K562 (cell line): Measurements from ENCODE around the gene ELP5. TPM values are rescaled to one million over a fixed set of nuclear protein-coding genes. Genes with fewer than 3 reads are reported as not detected.
A peak's percentile ranks its signal among the peaks of the same experiment; 100 is the strongest.

ENCODE experiments used
- CAMTA2 ChIP-seq: fragments of 250-450 bp; sonication (Bioruptor Pico); conservative IDR thresholded peaks from 2 replicates; pipeline ENCODE4 v1.5.1; 2022
- CHD1 ChIP-seq: fragments of 200-600 bp; sonication (generic); IDR thresholded peaks from one replicate; pipeline ENCODE4 v1.6.1; 2012; ENCODE audit warnings: mild to moderate bottlenecking, moderate library complexity, low read length, inconsistent platforms
- CXXC5 ChIP-seq: fragments of 250-450 bp; sonication (Bioruptor Pico); IDR thresholded peaks from 2 replicates; pipeline ENCODE4 v1.8.0; 2022; ENCODE audit warnings: inconsistent platforms, mild to moderate bottlenecking, moderate library complexity
- EP300 ChIP-seq: IDR thresholded peaks from 2 replicates; pipeline ENCODE4 v1.6.1; 2012; ENCODE audit warnings: low read length, improper control_type of control experiment
- FOXJ3 ChIP-seq: sonication (generic); formaldehyde crosslinking; IDR thresholded peaks from 2 replicates; pipeline ENCODE4 v1.4.0; 2020; ENCODE audit warnings: mild to moderate bottlenecking, missing genetic modification reagents
- GTF2A2 ChIP-seq: IDR thresholded peaks from 2 replicates; pipeline ENCODE4 v1.6.1; 2016; ENCODE audit warnings: mild to moderate bottlenecking, missing genetic modification characterization, missing compliant biosample characterization
- HNRNPL ChIP-seq: fragments of 200-400 bp; formaldehyde crosslinking; IDR thresholded peaks from 2 replicates; pipeline ENCODE4 v1.6.1; 2017; ENCODE audit warnings: low read depth, mild to moderate bottlenecking, low read length
- KLF1 ChIP-seq: fragments of 450-650 bp; IDR thresholded peaks from 2 replicates; pipeline ENCODE4 v1.6.1; 2016; ENCODE audit warnings: missing genetic modification characterization, missing compliant biosample characterization
- POU5F1 ChIP-seq: fragments of 150-350 bp; IDR thresholded peaks from 2 replicates; pipeline ENCODE4 v1.6.1; 2014; ENCODE audit warnings: borderline replicate concordance, low read length, low read depth, mild to moderate bottlenecking; ENCODE audit not compliant: partially characterized antibody
- RAD21 ChIP-seq, 2 experiments: fragments of 250-450 bp in 1 of 2; fragments of 450-650 bp in 1 of 2; sonication (Bioruptor Pico) in 1 of 2; formaldehyde crosslinking in 1 of 2; IDR thresholded peaks in 1 of 2; conservative IDR thresholded peaks in 1 of 2; 2 replicates each; pipeline versions ENCODE4 v1.4.0 to v1.8.0; 2020 to 2022; ENCODE audit warnings: mild to moderate bottlenecking in 2 of 2, moderate library complexity in 1 of 2
- ZKSCAN8 ChIP-seq: fragments of 200-800 bp; sonication (Bioruptor generic); IDR thresholded peaks from 2 replicates; pipeline ENCODE4 v1.6.1; 2016; ENCODE audit warnings: missing genetic modification characterization, missing compliant biosample characterization
- ZNF695 ChIP-seq: fragments of 450-650 bp; formaldehyde crosslinking; IDR thresholded peaks from 2 replicates; pipeline ENCODE4 v1.4.0; 2020; ENCODE audit warnings: mild to moderate bottlenecking, moderate library complexity
- polyA plus RNA-seq, 8 experiments: library from polyadenylated mRNA; depleted of rRNA in 4 of 8; stranded (reverse) in 5 of 8; unstranded in 3 of 8; fragments of >200 nt; fragmentation: Nextera tagmentation in 2 of 8; fragmentation: Illumina TruSeq in 1 of 8; extraction: Ambion mirVana in 2 of 8; extraction: Trizol in 1 of 8; gene quantifications; 2 replicates each; pipeline versions ENCODE4 v1.2.1 to v1.2.3, GENCODE V29; 2011 to 2014; ENCODE audit warnings: inconsistent platforms in 1 of 8, missing spikeins in 1 of 8
- total RNA-seq, 7 experiments: library from RNA; depleted of rRNA in 6 of 7; stranded (reverse); fragments of >200 nt in 6 of 7; fragmentation: Illumina TruSeq in 2 of 7; extraction: Trizol in 2 of 7; gene quantifications; 2 replicates each; pipeline versions ENCODE4 v1.2.1 to v1.2.3, GENCODE V29; 2011 to 2021; ENCODE audit warnings: low replicate concordance in 1 of 7
- TF ChIP-seq, protein P1 (sequence below): fragments of 450-650 bp; IDR thresholded peaks from 2 replicates; pipeline ENCODE4 v1.6.1; 2017; ENCODE audit warnings: antibody characterized with exemption, mild to moderate bottlenecking
- TF ChIP-seq, protein P2 (sequence below): fragments of 250-450 bp; sonication (Bioruptor Pico); IDR thresholded peaks from 2 replicates; pipeline ENCODE4 v1.5.1; 2021; ENCODE audit warnings: mild to moderate bottlenecking
- TF ChIP-seq, protein P3 (sequence below), 2 experiments: fragments of 450-650 bp; conservative IDR thresholded peaks; 2 replicates each; pipeline ENCODE4 v1.6.1; 2017; ENCODE audit warnings: mild to moderate bottlenecking in 2 of 2, moderate library complexity in 2 of 2
- TF ChIP-seq, protein P4 (sequence below): sonication (generic); formaldehyde crosslinking; IDR thresholded peaks from 2 replicates; pipeline ENCODE4 v1.8.1; 2023; ENCODE audit warnings: mild to moderate bottlenecking, missing genetic modification reagents
- TF ChIP-seq, protein P5 (sequence below): sonication (generic); formaldehyde crosslinking; IDR thresholded peaks from 2 replicates; pipeline ENCODE4 v1.9.0; 2022; ENCODE audit warnings: mild to moderate bottlenecking, missing genetic modification reagents

Gene ELP5
- total and polyA plus RNA-seq, 9 of the 15 experiments (the other 6 are each of a cell fraction or from before 2014, with no cell fraction given) = 25.7 to 77.9 (median 52.9) TPM

DNA sequence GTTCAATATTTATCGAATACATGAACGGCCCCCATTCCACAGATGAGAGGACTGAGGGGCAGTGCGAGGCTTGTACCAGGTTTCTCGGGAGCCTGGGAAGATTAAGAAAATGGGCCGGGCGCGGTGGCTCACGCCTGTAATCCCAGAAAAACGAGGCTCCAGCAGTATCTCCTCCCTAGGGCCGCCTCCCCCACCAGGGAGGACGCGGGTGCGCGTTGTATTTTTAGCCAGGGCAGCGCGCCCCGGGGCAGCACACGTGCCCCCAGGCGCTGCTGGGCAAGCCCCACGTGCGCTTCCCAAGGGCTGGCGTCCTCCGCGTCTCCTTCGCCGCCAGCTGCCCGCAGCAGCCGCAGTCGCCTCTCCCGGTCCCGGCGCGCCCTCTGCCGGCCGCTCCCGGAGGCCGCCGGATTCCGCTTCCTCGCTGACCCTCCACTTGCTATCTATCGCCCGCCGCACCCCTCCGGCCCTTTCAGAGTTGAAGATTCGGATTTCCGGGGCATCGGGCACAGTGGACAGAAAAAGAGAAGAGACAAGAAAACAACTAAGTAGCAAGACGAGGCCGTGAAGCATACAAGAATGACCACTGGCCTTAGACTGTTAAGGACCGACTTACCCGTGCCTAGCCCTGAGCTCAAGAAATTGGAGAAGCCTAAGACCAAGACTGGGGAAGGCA, 44.3 kb downstream of the ELP5 start (continued):
- TF ChIP-seq, protein P1, sequence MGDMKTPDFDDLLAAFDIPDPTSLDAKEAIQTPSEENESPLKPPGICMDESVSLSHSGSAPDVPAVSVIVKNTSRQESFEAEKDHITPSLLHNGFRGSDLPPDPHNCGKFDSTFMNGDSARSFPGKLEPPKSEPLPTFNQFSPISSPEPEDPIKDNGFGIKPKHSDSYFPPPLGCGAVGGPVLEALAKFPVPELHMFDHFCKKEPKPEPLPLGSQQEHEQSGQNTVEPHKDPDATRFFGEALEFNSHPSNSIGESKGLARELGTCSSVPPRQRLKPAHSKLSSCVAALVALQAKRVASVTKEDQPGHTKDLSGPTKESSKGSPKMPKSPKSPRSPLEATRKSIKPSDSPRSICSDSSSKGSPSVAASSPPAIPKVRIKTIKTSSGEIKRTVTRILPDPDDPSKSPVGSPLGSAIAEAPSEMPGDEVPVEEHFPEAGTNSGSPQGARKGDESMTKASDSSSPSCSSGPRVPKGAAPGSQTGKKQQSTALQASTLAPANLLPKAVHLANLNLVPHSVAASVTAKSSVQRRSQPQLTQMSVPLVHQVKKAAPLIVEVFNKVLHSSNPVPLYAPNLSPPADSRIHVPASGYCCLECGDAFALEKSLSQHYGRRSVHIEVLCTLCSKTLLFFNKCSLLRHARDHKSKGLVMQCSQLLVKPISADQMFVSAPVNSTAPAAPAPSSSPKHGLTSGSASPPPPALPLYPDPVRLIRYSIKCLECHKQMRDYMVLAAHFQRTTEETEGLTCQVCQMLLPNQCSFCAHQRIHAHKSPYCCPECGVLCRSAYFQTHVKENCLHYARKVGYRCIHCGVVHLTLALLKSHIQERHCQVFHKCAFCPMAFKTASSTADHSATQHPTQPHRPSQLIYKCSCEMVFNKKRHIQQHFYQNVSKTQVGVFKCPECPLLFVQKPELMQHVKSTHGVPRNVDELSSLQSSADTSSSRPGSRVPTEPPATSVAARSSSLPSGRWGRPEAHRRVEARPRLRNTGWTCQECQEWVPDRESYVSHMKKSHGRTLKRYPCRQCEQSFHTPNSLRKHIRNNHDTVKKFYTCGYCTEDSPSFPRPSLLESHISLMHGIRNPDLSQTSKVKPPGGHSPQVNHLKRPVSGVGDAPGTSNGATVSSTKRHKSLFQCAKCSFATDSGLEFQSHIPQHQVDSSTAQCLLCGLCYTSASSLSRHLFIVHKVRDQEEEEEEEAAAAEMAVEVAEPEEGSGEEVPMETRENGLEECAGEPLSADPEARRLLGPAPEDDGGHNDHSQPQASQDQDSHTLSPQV = peak; percentile 82
- TF ChIP-seq, protein P2, sequence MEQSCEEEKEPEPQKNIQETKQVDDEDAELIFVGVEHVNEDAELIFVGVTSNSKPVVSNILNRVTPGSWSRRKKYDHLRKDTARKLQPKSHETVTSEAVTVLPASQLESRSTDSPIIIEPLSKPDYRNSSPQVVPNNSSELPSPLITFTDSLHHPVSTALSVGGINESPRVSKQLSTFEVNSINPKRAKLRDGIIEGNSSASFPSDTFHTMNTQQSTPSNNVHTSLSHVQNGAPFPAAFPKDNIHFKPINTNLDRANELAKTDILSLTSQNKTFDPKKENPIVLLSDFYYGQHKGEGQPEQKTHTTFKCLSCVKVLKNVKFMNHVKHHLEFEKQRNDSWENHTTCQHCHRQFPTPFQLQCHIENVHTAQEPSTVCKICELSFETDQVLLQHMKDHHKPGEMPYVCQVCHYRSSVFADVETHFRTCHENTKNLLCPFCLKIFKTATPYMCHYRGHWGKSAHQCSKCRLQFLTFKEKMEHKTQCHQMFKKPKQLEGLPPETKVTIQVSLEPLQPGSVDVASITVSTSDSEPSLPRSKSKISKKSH (CRISPR knock-in tag) = no peak
- TF ChIP-seq, protein P3, sequence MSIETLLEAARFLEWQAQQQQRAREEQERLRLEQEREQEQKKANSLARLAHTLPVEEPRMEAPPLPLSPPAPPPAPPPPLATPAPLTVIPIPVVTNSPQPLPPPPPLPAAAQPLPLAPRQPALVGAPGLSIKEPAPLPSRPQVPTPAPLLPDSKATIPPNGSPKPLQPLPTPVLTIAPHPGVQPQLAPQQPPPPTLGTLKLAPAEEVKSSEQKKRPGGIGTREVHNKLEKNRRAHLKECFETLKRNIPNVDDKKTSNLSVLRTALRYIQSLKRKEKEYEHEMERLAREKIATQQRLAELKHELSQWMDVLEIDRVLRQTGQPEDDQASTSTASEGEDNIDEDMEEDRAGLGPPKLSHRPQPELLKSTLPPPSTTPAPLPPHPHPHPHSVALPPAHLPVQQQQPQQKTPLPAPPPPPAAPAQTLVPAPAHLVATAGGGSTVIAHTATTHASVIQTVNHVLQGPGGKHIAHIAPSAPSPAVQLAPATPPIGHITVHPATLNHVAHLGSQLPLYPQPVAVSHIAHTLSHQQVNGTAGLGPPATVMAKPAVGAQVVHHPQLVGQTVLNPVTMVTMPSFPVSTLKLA (conservative IDR thresholded peaks at IDR 0.05) = peak; percentile 84 to 91
- TF ChIP-seq ZKSCAN8 (CRISPR knock-in tag) = no peak
- peak; percentile 93 for TF ChIP-seq HNRNPL
- no peak for TF ChIP-seq CHD1
- TF ChIP-seq, protein P4, sequence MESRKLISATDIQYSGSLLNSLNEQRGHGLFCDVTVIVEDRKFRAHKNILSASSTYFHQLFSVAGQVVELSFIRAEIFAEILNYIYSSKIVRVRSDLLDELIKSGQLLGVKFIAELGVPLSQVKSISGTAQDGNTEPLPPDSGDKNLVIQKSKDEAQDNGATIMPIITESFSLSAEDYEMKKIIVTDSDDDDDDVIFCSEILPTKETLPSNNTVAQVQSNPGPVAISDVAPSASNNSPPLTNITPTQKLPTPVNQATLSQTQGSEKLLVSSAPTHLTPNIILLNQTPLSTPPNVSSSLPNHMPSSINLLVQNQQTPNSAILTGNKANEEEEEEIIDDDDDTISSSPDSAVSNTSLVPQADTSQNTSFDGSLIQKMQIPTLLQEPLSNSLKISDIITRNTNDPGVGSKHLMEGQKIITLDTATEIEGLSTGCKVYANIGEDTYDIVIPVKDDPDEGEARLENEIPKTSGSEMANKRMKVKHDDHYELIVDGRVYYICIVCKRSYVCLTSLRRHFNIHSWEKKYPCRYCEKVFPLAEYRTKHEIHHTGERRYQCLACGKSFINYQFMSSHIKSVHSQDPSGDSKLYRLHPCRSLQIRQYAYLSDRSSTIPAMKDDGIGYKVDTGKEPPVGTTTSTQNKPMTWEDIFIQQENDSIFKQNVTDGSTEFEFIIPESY (CRISPR knock-in tag) = peak; percentile 56; the same call in 1 of the 2 replicates
- TF ChIP-seq FOXJ3 = no peak
- TF ChIP-seq RAD21 (CRISPR knock-in tag; conservative IDR thresholded peaks at IDR 0.05 in 1 of 2, IDR thresholded peaks at IDR 0.05 in 1 of 2) = peak; percentile 88 to 93
- TF ChIP-seq EP300 = no peak
- no peak for TF ChIP-seq KLF1
- TF ChIP-seq GTF2A2 = no peak
- TF ChIP-seq ZNF695 (CRISPR knock-in tag) = no peak
- no peak for TF ChIP-seq POU5F1
- TF ChIP-seq CXXC5 (CRISPR knock-in tag) = peak; percentile 82
- TF ChIP-seq CAMTA2 (CRISPR knock-in tag) = no peak
- TF ChIP-seq, protein P5, sequence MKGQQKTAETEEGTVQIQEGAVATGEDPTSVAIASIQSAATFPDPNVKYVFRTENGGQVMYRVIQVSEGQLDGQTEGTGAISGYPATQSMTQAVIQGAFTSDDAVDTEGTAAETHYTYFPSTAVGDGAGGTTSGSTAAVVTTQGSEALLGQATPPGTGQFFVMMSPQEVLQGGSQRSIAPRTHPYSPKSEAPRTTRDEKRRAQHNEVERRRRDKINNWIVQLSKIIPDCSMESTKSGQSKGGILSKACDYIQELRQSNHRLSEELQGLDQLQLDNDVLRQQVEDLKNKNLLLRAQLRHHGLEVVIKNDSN (CRISPR knock-in tag) = peak; percentile 61; the same call in 1 of the 2 replicates
